B cell (primary cell): ENCODE measurements around the gene MINDY4B. TPM values are rescaled to one million over a fixed set of nuclear protein-coding genes. Genes with fewer than 3 reads are reported as not detected.

Experiments
- ATAC-seq: fragments of 200-7000 bp; cut with Tn5 transposase; one replicate; pipeline ENCODE4 v1.10.0; 2021; ENCODE audit warnings: low read depth, mild to moderate bottlenecking, moderate number of reproducible peaks, moderate library complexity
- CTCF ChIA-PET: fragments of 350-600 bp; sonication (Branson Sonifier 250); formaldehyde crosslinking; loops from one replicate; lab custom pipeline; 2021; ENCODE audit warnings: antibody characterized with exemption, inconsistent platforms; lab: Charles Lee
- POLR2A ChIA-PET: fragments of 350-600 bp; sonication (Branson Sonifier 250); formaldehyde crosslinking; loops from one replicate; lab custom pipeline; 2021; ENCODE audit warnings: antibody characterized with exemption; lab: Charles Lee
- DNase-seq: peaks from one replicate; pipeline ENCODE4 v3.0.0; 2013
- H2AFZ ChIP-seq: 2 replicates; pipeline ENCODE4 v1.6.1; 2012; ENCODE audit warnings: mild to moderate bottlenecking, low read depth, low read length; ENCODE audit not compliant: insufficient read depth, poor library complexity, severe bottlenecking
- H3K27ac ChIP-seq, 2 donors: 1 replicate in 1 of 2; 2 replicates in 1 of 2; pipeline ENCODE4 v1.5.1; 2012 to 2013; ENCODE audit warnings: low read length in 2 of 2, mild to moderate bottlenecking in 2 of 2, moderate library complexity in 1 of 2
- H3K27me3 ChIP-seq, 4 experiments: fragments of 200-600 bp in 1 of 4; sonication (generic) in 1 of 4; replicated peaks in 1 of 4; 1 replicate in 2 of 4; 2 replicates in 2 of 4; pipeline versions ENCODE4 v1.6.1 to v1.7.0; 2013 to 2016; ENCODE audit warnings: low read length in 3 of 4, mild to moderate bottlenecking in 2 of 4, mixed read lengths in 1 of 4, moderate library complexity in 1 of 4; ENCODE audit not compliant: insufficient read depth in 4 of 4, control insufficient read depth in 3 of 4; ENCODE audit errors: control extremely low read depth in 1 of 4
- H3K36me3 ChIP-seq, 2 experiments: replicated peaks in 1 of 2; 1 replicate in 1 of 2; 2 replicates in 1 of 2; pipeline versions ENCODE4 v1.6.1 to v1.7.1; 2013; ENCODE audit warnings: low read length in 1 of 2; ENCODE audit not compliant: insufficient read depth in 2 of 2, control insufficient read depth in 1 of 2; ENCODE audit errors: control extremely low read depth in 1 of 2, extremely low read depth in 1 of 2
- H3K4me1 ChIP-seq, 2 donors: fragments of 200-600 bp in 1 of 2; sonication (generic) in 1 of 2; 1 replicate in 1 of 2; 2 replicates in 1 of 2; pipeline versions ENCODE4 v1.5.1 to v1.6.1; 2013 to 2017; ENCODE audit warnings: low read length in 2 of 2; ENCODE audit not compliant: control insufficient read depth in 2 of 2, insufficient read depth in 2 of 2
- H3K4me2 ChIP-seq: replicated peaks from 2 replicates; pipeline ENCODE3; 2012; ENCODE audit warnings: mild to moderate bottlenecking, low read depth, low read length; ENCODE audit not compliant: poor library complexity, severe bottlenecking
- H3K4me3 ChIP-seq, 5 experiments: fragments of 200-600 bp in 1 of 5; sonication (generic) in 1 of 5; 1 replicate in 3 of 5; 2 replicates in 2 of 5; pipeline versions ENCODE4 v1.5.1 to v1.7.0; 2011 to 2016; ENCODE audit warnings: low read length in 4 of 5, mild to moderate bottlenecking in 4 of 5, low read depth in 2 of 5, control low read depth in 1 of 5, moderate library complexity in 1 of 5; ENCODE audit not compliant: insufficient read depth in 1 of 5; ENCODE audit errors: control extremely low read depth in 1 of 5, extremely low read depth in 1 of 5
- H3K79me2 ChIP-seq: fragments of 200-600 bp; sonication (generic); one replicate; pipeline ENCODE4 v1.6.0; 2016; ENCODE audit warnings: low read length; ENCODE audit not compliant: control insufficient read depth, insufficient read depth
- H3K9ac ChIP-seq: fragments of 200-600 bp; sonication (generic); 2 replicates; pipeline ENCODE4 v1.6.1; 2017; ENCODE audit warnings: mild to moderate bottlenecking, low read length, moderate library complexity
- H3K9me3 ChIP-seq, 3 donors: one replicate each; pipeline versions ENCODE4 v1.6.1 to v1.7.1; 2013; ENCODE audit warnings: low read length in 2 of 3; ENCODE audit not compliant: control insufficient read depth in 2 of 3, insufficient read depth in 1 of 3; ENCODE audit errors: control extremely low read depth in 1 of 3
- H4K20me1 ChIP-seq: 2 replicates; pipeline ENCODE4 v1.6.0; 2012; ENCODE audit warnings: mild to moderate bottlenecking, low read length; ENCODE audit not compliant: insufficient read depth, control insufficient read depth, poor library complexity, severe bottlenecking
- H3K27ac Mint-ChIP-seq: one replicate; pipeline ENCODE4 v1.8.0; 2021; ENCODE audit warnings: mixed read lengths
- H3K27me3 Mint-ChIP-seq: one replicate; pipeline ENCODE4 v1.8.0; 2021; ENCODE audit warnings: mixed read lengths
- H3K4me1 Mint-ChIP-seq: one replicate; pipeline ENCODE4 v1.8.0; 2021; ENCODE audit warnings: mixed read lengths
- H3K4me3 Mint-ChIP-seq: one replicate; pipeline ENCODE4 v1.8.0; 2021; ENCODE audit warnings: mixed read lengths
- H3K9me3 Mint-ChIP-seq: one replicate; pipeline ENCODE4 v1.8.0; 2022; ENCODE audit warnings: mixed read lengths; ENCODE audit not compliant: insufficient read depth
- CTCF ChIP-seq: fragments of 200-600 bp; IDR thresholded peaks from one replicate; pipeline ENCODE4 v1.8.0; 2022; ENCODE audit warnings: antibody characterized with exemption, mild to moderate bottlenecking
- EZH2 ChIP-seq: IDR thresholded peaks from 2 replicates; pipeline ENCODE4 v1.6.1; 2012; ENCODE audit warnings: borderline replicate concordance, low read depth, mild to moderate bottlenecking, moderate library complexity, low read length; ENCODE audit not compliant: insufficient read depth, poor library complexity, severe bottlenecking
- WGBS: methylation state at CpG from one replicate; pipeline ENCODE4 v1.1.5; 2013; ENCODE audit warnings: missing lambda C conversion rate; ENCODE audit not compliant: insufficient coverage; 5-methylcytosine and 5-hydroxymethylcytosine counted together
- intact Hi-C: fragments of 100-400 bp; cut with micrococcal nuclease; formaldehyde crosslinking; loops from one replicate; pipeline ENCODE4 v1.10.0; 2022
- polyA plus RNA-seq: library from polyadenylated mRNA; depleted of rRNA; stranded (reverse); fragments of >200 nt; gene quantifications from 2 replicates; pipeline ENCODE4 v1.2.3, GENCODE V29; 2012
- total RNA-seq, 2 donors: library from RNA; stranded (reverse); fragments of 120-200 nt in 1 of 2; gene quantifications; 1 replicate in 1 of 2; 2 replicates in 1 of 2; pipeline versions ENCODE4 v1.2.3 to v1.2.4, GENCODE V29; 2013 to 2022

The MINDY4B gene
- total and polyA plus RNA-seq, 2 donors (not counting 1 experiment from before 2014, with no cell fraction given), result not detected

GRCh38 chr3:150825916-150826377 is 79.3 kb downstream of the MINDY4B start:
- Mint-ChIP-seq H3K4me3 (no peak overlapping the region), H3K4me1 (no peaks in the 10 kb centered on the region), H3K27ac (no peak overlapping the region), H3K9me3 (no peaks in the 10 kb centered on the region), H3K27me3 (peaks cover 13% of the 10 kb centered on the region)
- no peaks in the 10 kb centered on the region for H3K79me2 ChIP-seq
- no peak for TF ChIP-seq EZH2
- no peak for TF ChIP-seq CTCF
- H3K27me3 ChIP-seq, result no peaks in the 10 kb centered on the region
- DNase-seq (no peak), ATAC-seq (no peak)
- no peaks in the 10 kb centered on the region for H4K20me1 ChIP-seq
- H2AFZ ChIP-seq, result no peak overlapping the region
- H3K27ac ChIP-seq, result no peak overlapping the region
- CTCF ChIA-PET, result no interaction called here
- no peak overlapping the region for H3K4me3 ChIP-seq
- H3K4me2 ChIP-seq, result no peak overlapping the region
- no peak overlapping the region for H3K9ac ChIP-seq
- H3K9me3 ChIP-seq, result no peaks in the 10 kb centered on the region
- 84% methylated on average over 7 of the region's 7 CpGs for WGBS
- H3K36me3 ChIP-seq, result no peaks in the 10 kb centered on the region
- POLR2A ChIA-PET, result no interaction called here
- intact Hi-C loops, result no loop called here
- H3K4me1 ChIP-seq, result no peaks in the 10 kb centered on the region

GRCh38 chr3:150825192-150825915 is 79.9 kb downstream of the MINDY4B start:
- H3K4me1 ChIP-seq, result no peaks in the 10 kb centered on the region
- DNase-seq, result no peak
- Mint-ChIP-seq H3K4me1 (no peaks in the 10 kb centered on the region), H3K4me3 (no peak overlapping the region), H3K9me3 (no peaks in the 10 kb centered on the region), H3K27me3 (peaks cover 13% of the 10 kb centered on the region), H3K27ac (no peak overlapping the region)
- no peaks in the 10 kb centered on the region for H3K9me3 ChIP-seq
- no peak overlapping the region for H3K27ac ChIP-seq
- H3K79me2 ChIP-seq, result no peaks in the 10 kb centered on the region
- no peak for ATAC-seq
- TF ChIP-seq CTCF (no peak), EZH2 (no peak)
- no peak overlapping the region for H3K9ac ChIP-seq
- intact Hi-C loops, result no loop called here
- no peak overlapping the region for H3K4me3 ChIP-seq
- no peaks in the 10 kb centered on the region for H4K20me1 ChIP-seq
- WGBS, result 99% methylated on average over 6 of the region's 6 CpGs
- no peaks in the 10 kb centered on the region for H3K36me3 ChIP-seq
- no peaks in the 10 kb centered on the region for H3K27me3 ChIP-seq
- CTCF ChIA-PET, result interaction anchor here (0.5 to 0.6 kb wide), 2 partner anchors 550 to 1259 kb away, joined by 3 to 4 read pairs; no protein-coding TSS in a partner anchor
- H2AFZ ChIP-seq, result no peak overlapping the region
- POLR2A ChIA-PET, result no interaction called here
- no peak overlapping the region for H3K4me2 ChIP-seq
